Heart left ventricle (tissue), 16 donors: ENCODE measurements around the gene LTN1. TPM values are rescaled to one million over a fixed set of nuclear protein-coding genes. Genes with fewer than 3 reads are reported as not detected.

Experiments used
- ATAC-seq, 4 donors: fragments of 200-7000 bp; cut with Tn5 transposase; one replicate each; pipeline ENCODE4 v1.9.1; 2020 to 2022; ENCODE audit warnings: moderate library complexity in 4 of 4, mild to moderate bottlenecking in 3 of 4, moderate number of reproducible peaks in 1 of 4
- DNase-seq, 5 donors: peaks; one replicate each; pipeline ENCODE4 v3.0.0-alpha.2; 2020
- H3K27ac ChIP-seq, 12 donors: fragments of 200-600 bp; sonication (generic) in 4 of 12; one replicate each; pipeline versions ENCODE4 v1.5.0 to v1.8.0; 2016 to 2022; ENCODE audit warnings: mild to moderate bottlenecking in 2 of 12
- H3K27me3 ChIP-seq, 9 donors: fragments of 200-600 bp; sonication (generic) in 2 of 9; one replicate each; pipeline versions ENCODE4 v1.5.1 to v1.8.0; 2016 to 2022; ENCODE audit warnings: mild to moderate bottlenecking in 3 of 9
- H3K36me3 ChIP-seq, 9 donors: fragments of 200-600 bp; sonication (generic) in 2 of 9; one replicate each; pipeline versions ENCODE4 v1.5.0 to v1.8.0; 2018 to 2022; ENCODE audit warnings: mild to moderate bottlenecking in 2 of 9
- H3K4me1 ChIP-seq, 12 donors: fragments of 200-600 bp; sonication (generic) in 4 of 12; one replicate each; pipeline versions ENCODE4 v1.5.0 to v1.8.0; 2016 to 2022; ENCODE audit warnings: mild to moderate bottlenecking in 3 of 12
- H3K4me3 ChIP-seq, 12 donors: fragments of 200-600 bp; sonication (generic) in 4 of 12; one replicate each; pipeline versions ENCODE4 v1.5.0 to v1.8.0; 2017 to 2022; ENCODE audit warnings: mild to moderate bottlenecking in 9 of 12, moderate library complexity in 4 of 12
- H3K9me3 ChIP-seq, 12 donors: fragments of 200-600 bp; sonication (generic) in 4 of 12; one replicate each; pipeline versions ENCODE4 v1.5.0 to v1.8.0; 2016 to 2022; ENCODE audit warnings: mild to moderate bottlenecking in 1 of 12
- CTCF ChIP-seq, 12 donors: fragments of 200-600 bp; sonication (generic) in 4 of 12; IDR thresholded peaks; one replicate each; pipeline versions ENCODE4 v1.5.0 to v1.8.0; 2018 to 2022; ENCODE audit warnings: antibody characterized with exemption in 12 of 12, mild to moderate bottlenecking in 5 of 12
- POLR2A ChIP-seq, 2 donors: fragments of 450-650 bp; IDR thresholded peaks; one replicate each; pipeline ENCODE4 v1.6.1; 2017; ENCODE audit warnings: antibody characterized with exemption in 2 of 2, mild to moderate bottlenecking in 2 of 2, moderate library complexity in 2 of 2
- WGBS, 4 donors: extraction: QIAGEN DNeasy Blood & Tissue Kit in 2 of 4; methylation state at CpG; one replicate each; pipeline versions ENCODE4 v1.1.5 to v1.1.7; 2013 to 2018; 5-methylcytosine and 5-hydroxymethylcytosine counted together
- intact Hi-C, 10 donors: fragments of 100-400 bp; cut with DNase I; formaldehyde crosslinking; loops; one replicate each; pipeline versions ENCODE4 v1.11.1 to v1.14.2; 2022
- polyA plus RNA-seq, 2 donors: library from polyadenylated mRNA; stranded (reverse); fragments of 200-250 nt; gene quantifications; one replicate each; pipeline ENCODE4 v1.2.3, GENCODE V29; 2013
- total RNA-seq, 9 donors: library from RNA; depleted of rRNA in 2 of 9; stranded (reverse); fragments of >200 nt in 2 of 9; fragmentation: NEBNext Ultra II Directional in 3 of 9; extraction: Animal tissue kit (Norgen Biotek cat#: 25700) in 3 of 9; gene quantifications; one replicate each; pipeline versions ENCODE4 v1.1.0 to v1.2.4, GENCODE V29; 2016 to 2023
- donor health status: ischemic (EF 13 %, LVEDD 7.1; RV severe dilation, severe dysfunction).
- donor health status: healthy with polysubstance abuse.
- donor health status: DM: no; HTN: yes; CAD: no.
- donor health status: DM: no; HTN: no; CAD: no.
- donor health status: ischemic (EF 25% LVEDD 6.9; RV normal size, moderate dysfunction).
- donor health status: ischemic (EF 25% LVEDD 5.7; RV mildly dilated, moderate dysfunction).
- donor health status: healthy.
- donor health status: DM: yes; HTN: yes; CAD: no.
- donor health status: ischemic (EF 35%, LVEDD 5.7; RV mildly dilated, moderate dysfunction).
- donor health status: nonischemic (EF 11% LVEDD 7.7; RV severe dilation, severe dysfunction).
- donor health status: DM: yes; HTN: yes; CAD: no.
- donor health status: PGD.
- donor health status: ischemic (EF 29% LVEDD 5.4; RV normal size, mild dysfunction).
- donor health status: nonischemic (EF 23%, LVEDD 6.1; RV moderate dilation, normal function).

Gene LTN1
- total and polyA plus RNA-seq, 11 donors: 3.4 to 20.3 (median 15.5) TPM

- intact Hi-C loops: no loop called here
- 65 to 87% (median 67%) methylated on average over 4 of the region's 4 CpGs for WGBS, 4 donors
Observed at GRCh38 chr21:29033301-29033700, 40.6 kb upstream of the LTN1 start.

GRCh38 chr21:29030909-29031308 is 38.2 kb upstream of the LTN1 start:
- 80 to 100% (median 91%) methylated on average over 1 of the region's 1 CpG for WGBS, 4 donors
- intact Hi-C loops: loop anchor here in 1 of 10 donors (2.0 kb wide), 1 partner anchor 14 kb away; no protein-coding TSS in a partner anchor
- ATAC-seq: no peak

More at GRCh38 chr21:29033301-29033700, 40.6 kb upstream of the LTN1 start:
- no peaks in the 10 kb centered on the region for H3K9me3 ChIP-seq
- ATAC-seq (no peak), DNase-seq (no peak)
- H3K4me3 ChIP-seq: no peak overlapping the region
- H3K4me1 ChIP-seq: no peaks in the 10 kb centered on the region
- TF ChIP-seq CTCF (IDR thresholded peaks at IDR 0.05) (no peak), POLR2A (IDR thresholded peaks at IDR 0.05) (no peak)
- peaks cover 0 to 100% (median 97%) of the 10 kb centered on the region in 9 donors for H3K36me3 ChIP-seq
- H3K27ac ChIP-seq: no peak overlapping the region
- no peaks in the 10 kb centered on the region for H3K27me3 ChIP-seq

GRCh38 chr21:29029524-29029923 is 36.8 kb upstream of the LTN1 start:
- DNase-seq: no peak
- Histone ChIP-seq H3K27ac (no peak overlapping the region), H3K36me3 (peaks cover 0 to 69% (median 62%) of the 10 kb centered on the region in 9 donors), H3K27me3 (no peaks in the 10 kb centered on the region), H3K4me1 (peaks cover 0 to 24% (median 19%) of the 10 kb centered on the region in 12 donors), H3K9me3 (no peaks in the 10 kb centered on the region), H3K4me3 (no peak overlapping the region)
- intact Hi-C loops: loop anchor here in 3 of 10 donors (5.0 kb wide), 4 partner anchors 33 to 43 kb away; partner anchors contain the start of genes CCT8 (in 1 of the 3) and LTN1 (in 1 of the 3)
- no peak for ATAC-seq
- TF ChIP-seq POLR2A (IDR thresholded peaks at IDR 0.05) (no peak), CTCF (IDR thresholded peaks at IDR 0.05) (no peak)
- WGBS, 4 donors: 89 to 95% (median 90%) methylated on average over 1 of the region's 1 CpG

More at GRCh38 chr21:29030909-29031308, 38.2 kb upstream of the LTN1 start:
- H3K4me1 ChIP-seq: peaks cover 0 to 16% (median 12%) of the 10 kb centered on the region in 12 donors
- H3K9me3 ChIP-seq: no peaks in the 10 kb centered on the region
- no peak overlapping the region for H3K4me3 ChIP-seq
- no peak for DNase-seq
- H3K27me3 ChIP-seq: no peaks in the 10 kb centered on the region
- H3K27ac ChIP-seq: no peak overlapping the region
- TF ChIP-seq CTCF (IDR thresholded peaks at IDR 0.05) (no peak), POLR2A (IDR thresholded peaks at IDR 0.05) (no peak)
- peaks cover 0 to 83% (median 76%) of the 10 kb centered on the region in 9 donors for H3K36me3 ChIP-seq

GRCh38 chr21:29025328-29025713 is 32.6 kb upstream of the LTN1 start:
- Histone ChIP-seq H3K4me1 (peaks cover 0 to 33% (median 19%) of the 10 kb centered on the region in 12 donors), H3K27me3 (no peaks in the 10 kb centered on the region), H3K36me3 (peaks cover 0 to 27% (median 20%) of the 10 kb centered on the region in 9 donors), H3K9me3 (no peaks in the 10 kb centered on the region), H3K4me3 (peak overlapping the region; percentile 30 to 95 (median 72)), H3K27ac (peak overlapping the region; percentile 87 to 100 (median 98))
- TF ChIP-seq CTCF (IDR thresholded peaks at IDR 0.05): no peak
- TF ChIP-seq POLR2A (IDR thresholded peaks at IDR 0.05): no peak
- 2 to 4% (median 2%) methylated on average over 6 of the region's 6 CpGs for WGBS, 4 donors
- ATAC-seq (no peak), DNase-seq (no peak)
- intact Hi-C loops: loop anchor here in 5 of 10 donors (2.0 to 5.0 kb wide), 7 partner anchors 23 to 47 kb away; partner anchors contain the start of genes LTN1 (in 3 of the 5) and CCT8 (in 2 of the 5)
